SW 1271 (cell line): Measurements from ENCODE around the gene MR1.

ENCODE experiments used
- DNase-seq, 2 experiments: peaks; one replicate each; lab custom pipeline; 2025; lab: John Stamatoyannopoulos, UW

The MR1 gene

DNA sequence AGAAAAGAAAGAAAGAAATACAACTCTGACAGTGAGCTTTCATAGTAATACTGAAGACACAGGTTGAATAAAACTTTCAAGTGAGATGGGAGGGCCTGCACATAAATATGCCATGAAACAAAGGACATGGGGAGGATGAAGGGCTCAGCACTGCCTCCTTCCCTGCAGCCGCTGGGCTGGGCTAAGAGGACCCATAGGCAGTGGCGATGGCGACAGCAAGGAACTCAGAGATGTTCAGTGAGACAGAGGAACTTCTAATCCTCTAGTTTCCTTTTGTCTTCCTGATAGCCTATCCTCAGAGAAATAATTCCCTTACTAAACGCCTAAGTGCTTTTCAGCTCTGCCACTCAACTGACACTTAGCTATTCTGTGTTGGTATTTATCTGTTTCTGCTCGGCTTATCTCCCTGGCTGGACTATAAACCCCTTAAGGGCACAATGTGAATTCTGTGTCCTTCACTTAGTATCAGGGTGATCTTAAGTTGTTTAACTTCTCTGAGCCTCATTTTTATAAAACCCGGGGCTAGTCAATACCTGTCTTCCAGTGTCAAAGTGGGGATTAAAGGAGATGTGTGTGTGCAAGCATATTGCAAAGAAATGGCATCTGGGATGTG lies 30.3 kb downstream of the MR1 start:
- no peak for DNase-seq

DNA sequence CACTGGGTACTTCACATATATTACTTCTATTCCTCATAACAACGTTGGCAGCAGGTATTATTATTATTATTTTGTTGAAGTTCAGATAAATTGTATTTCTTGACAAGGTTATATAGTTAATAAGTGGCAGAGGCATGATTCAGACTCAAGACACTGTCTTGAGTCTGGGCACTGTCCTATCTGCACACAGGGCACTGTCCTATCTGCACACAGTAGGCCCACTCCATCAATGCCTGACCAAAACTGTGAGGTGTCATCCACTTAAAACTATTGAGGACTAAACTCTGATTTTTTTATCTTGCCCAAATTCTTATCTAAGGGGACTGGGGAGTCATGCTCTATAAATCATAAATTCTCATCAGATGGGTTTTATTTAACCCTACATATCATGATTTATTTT lies 30.9 kb downstream of the MR1 start:
- no peak for DNase-seq

- no peak for DNase-seq
These were observed 39.9 kb downstream of the MR1 start for GRCh38 chr1:181073638-181074037.

- no peak for DNase-seq
These were observed 42.1 kb downstream of the MR1 start for GRCh38 chr1:181075766-181076350.

DNA sequence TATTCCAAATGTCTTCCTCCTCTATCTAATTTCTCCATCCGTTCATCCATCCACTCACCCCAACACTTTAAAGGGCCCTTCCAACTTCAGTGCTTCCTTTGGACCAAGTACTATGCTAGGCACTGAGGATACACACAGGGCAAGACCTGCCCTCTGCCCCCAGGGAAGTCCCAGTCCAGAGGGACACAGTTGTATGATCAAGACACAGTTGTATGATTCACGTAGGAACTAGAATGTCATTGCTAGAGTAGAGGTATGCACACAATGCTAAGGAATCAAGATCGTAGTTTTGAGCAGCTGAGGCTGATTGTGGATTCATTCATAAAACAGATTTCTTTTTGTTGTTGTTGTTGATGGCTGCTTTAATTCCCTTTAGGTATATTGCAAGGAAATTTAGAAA lies 43.1 kb downstream of the MR1 start:
- DNase-seq = no peak

- no peak for DNase-seq
These were observed 43.9 kb downstream of the MR1 start for GRCh38 chr1:181077576-181078242.

- DNase-seq = no peak
These were observed 45.6 kb downstream of the MR1 start for GRCh38 chr1:181079382-181079781.

- DNase-seq = no peak
These were observed 46.1 kb downstream of the MR1 start for GRCh38 chr1:181079920-181080319.

DNA sequence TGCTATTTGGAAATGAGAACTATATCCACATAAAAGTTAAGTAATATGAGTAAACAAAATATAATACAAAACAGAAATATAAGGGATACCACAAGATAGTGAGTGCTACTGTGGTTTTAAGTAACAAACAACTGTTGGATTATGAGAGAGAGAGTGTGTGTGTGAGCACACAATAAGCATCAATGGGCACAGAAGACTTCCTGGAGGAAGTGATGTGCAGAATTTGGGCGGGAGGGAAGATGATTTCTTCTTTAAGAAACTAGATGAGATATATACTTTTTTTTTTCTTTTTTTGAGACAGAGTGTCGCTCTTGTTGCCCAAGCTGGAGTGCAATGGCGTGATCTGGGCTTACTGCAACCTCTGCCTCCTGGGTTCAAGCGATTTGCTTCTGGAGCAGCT lies 46.8 kb downstream of the MR1 start:
- no peak for DNase-seq

DNA sequence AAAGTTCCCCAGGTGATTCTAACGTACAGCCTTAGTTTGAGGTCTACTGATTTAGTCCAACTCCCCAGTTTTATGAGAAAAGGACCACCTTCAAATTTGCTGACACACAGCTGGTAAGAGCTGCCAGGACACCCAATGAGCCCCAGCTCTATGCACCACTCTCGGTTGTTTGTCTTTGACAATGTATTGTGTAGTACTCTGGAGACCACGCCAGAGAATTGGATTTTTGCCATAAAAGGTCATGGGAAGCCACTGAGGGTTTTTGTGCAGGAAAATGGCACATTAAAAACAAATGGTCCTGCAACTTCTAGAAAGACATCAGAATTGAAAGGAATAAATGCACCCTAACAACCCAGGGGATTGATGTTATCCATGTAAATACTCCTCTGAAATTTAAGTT lies 47.6 kb downstream of the MR1 start:
- no peak for DNase-seq

GRCh38 chr1:181083842-181084605 lies 50.2 kb downstream of the MR1 start:
- peak in 1 of 2 experiments; percentile 15 for DNase-seq

- no peak for DNase-seq
These were observed 50.8 kb downstream of the MR1 start for GRCh38 chr1:181084606-181084969.

DNA sequence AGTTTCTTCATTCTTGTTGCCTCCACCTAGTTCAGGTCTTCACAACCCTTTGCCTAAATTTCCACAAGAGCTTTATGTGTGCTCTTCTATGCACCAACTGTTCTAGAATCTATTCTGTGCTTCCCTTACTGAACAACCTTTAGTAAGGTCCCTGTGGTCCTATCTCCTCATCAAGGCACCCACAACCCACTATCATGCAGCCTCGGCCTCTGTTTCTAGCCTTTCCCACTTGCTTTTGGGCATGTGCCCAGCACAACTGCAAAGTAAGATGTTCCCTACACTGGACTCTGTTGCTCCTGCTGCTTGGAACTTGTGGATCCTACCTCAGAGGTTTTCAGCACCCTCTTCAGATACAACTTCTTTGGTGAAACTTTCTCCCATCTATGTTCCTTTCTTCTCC lies 52.3 kb downstream of the MR1 start:
- DNase-seq = no peak

DNA sequence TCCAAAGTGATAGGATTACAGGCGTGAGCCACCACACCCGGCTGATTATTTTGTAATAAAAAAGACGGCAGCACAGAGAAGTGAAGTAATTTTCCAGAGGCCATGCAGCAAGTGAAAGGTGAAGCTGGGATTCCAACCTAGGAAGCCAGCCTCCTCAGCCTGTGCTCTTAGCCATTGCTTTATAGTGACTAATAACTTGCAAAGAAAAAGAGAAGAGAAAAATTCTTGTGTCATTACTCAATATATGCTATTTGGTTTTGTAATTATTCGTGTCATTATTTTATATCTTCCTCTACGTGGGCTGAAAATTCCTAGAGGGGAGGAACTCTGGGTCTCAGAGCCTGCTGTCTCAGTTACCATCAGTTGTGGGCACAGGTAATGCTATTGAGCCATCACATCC lies 53.1 kb downstream of the MR1 start:
- peak in 1 of 2 experiments; percentile 9 for DNase-seq

- no peak for DNase-seq
These were observed 53.7 kb downstream of the MR1 start for GRCh38 chr1:181087400-181087901.

- DNase-seq = peak; percentile 77 to 91
These were observed 54.6 kb downstream of the MR1 start, which contains the start of gene IER5 for GRCh38 chr1:181088079-181089016. Gene IER5, plus strand, starts transcription at chr1:181088700. Its CDS starts 203 bp downstream, at chr1:181088903.

DNA sequence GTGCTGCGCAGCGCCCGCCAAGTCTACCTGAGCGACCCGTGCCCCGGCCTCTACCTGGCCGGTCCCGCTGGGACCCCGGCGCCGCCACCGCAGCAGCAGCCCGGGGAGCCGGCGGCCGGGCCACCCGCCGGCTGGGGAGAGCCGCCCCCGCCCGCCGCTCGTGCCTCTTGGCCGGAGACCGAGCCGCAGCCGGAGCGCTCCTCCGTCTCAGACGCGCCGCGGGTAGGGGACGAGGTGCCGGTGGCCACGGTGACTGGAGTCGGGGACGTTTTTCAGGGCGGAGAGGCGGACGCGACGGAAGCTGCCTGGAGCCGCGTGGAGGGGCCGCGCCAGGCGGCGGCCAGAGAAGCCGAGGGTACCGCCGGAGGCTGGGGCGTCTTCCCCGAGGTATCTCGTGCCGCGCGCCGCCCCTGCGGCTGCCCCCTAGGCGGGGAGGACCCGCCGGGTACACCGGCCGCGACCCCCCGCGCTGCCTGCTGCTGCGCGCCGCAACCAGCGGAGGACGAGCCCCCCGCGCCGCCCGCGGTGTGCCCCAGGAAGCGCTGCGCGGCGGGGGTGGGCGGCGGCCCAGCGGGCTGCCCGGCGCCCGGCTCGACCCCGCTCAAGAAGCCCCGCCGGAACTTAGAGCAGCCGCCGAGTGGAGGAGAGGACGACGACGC lies 55.4 kb downstream of the MR1 start:
- DNase-seq = no peak

- DNase-seq = peak in 1 of 2 experiments; percentile 30
These were observed 56.1 kb downstream of the MR1 start for GRCh38 chr1:181089676-181090544.

GRCh38 chr1:181090641-181091126 lies 56.9 kb downstream of the MR1 start:
- DNase-seq = no peak
